GM21526 (cell line): ENCODE results near the gene CD44.

Experiments
- ATAC-seq: cut with Tn5 transposase; IDR thresholded peaks from one replicate; pipeline ENCODE4 v1.9.1; 2021; ENCODE audit warnings: moderate library complexity; ENCODE audit not compliant: unreplicated experiment, low FRiP score

Gene CD44

DNA sequence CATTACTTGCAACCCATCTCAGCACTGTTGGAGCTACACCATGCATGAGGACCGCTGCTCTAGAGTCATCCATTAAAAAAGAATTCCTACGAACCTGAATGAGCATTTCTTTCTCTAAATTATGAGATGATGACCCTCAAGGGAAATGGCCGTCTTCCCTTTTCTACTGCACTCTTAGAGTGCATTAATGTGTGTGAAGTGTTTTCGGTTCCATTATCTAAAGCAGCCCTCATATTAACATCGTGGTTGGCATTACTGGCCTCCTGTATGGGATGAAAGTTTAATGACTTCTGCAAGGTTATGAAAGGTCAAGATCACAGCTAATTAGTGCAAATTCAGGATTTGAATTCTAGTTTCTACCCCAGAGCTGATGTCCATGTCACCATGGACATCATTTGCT lies 16.7 kb downstream of the CD44 start:
- ATAC-seq: no peak

DNA sequence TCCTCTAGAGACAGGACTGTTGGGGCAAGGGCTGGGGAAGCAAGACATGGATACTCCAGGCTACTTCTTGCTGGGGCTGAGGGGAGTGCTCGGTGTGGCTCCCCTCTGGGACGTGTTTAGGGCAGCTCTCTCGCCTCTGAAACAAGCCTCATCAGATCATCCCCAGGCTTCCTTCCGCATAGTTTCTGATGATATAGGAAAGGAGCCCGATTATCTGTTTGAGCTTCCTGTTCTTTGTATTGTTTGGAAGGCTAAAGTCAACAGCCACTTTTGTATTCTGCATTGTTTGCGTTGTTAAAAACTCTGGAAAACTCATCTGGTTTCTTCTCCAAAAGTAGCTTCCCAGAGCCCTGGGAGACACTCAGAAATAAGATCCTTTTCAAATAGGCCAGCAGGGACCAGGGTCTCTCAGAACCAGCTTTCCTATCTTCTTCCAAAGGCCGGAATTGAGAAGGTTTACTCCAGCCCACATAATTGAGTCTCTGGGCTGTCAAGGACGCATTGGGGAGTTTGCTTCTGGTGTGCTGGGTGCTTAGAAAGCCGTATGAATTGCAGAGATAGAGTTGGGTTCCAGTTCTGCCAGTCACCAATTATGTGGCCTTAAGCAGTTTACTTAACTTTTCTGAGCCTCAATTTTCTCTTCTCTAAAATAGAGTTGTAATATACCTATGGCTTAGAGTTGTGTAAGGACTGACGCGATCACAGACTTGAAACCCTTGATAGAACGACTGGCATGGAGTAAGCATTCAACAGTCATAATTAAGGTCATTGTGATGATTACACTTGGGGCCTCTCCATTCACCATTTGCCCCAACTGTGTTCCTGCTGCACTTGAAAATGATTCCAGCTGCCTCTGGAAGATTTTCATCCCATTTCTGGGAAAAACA lies 19.1 kb downstream of the CD44 start:
- ATAC-seq: no peak

DNA sequence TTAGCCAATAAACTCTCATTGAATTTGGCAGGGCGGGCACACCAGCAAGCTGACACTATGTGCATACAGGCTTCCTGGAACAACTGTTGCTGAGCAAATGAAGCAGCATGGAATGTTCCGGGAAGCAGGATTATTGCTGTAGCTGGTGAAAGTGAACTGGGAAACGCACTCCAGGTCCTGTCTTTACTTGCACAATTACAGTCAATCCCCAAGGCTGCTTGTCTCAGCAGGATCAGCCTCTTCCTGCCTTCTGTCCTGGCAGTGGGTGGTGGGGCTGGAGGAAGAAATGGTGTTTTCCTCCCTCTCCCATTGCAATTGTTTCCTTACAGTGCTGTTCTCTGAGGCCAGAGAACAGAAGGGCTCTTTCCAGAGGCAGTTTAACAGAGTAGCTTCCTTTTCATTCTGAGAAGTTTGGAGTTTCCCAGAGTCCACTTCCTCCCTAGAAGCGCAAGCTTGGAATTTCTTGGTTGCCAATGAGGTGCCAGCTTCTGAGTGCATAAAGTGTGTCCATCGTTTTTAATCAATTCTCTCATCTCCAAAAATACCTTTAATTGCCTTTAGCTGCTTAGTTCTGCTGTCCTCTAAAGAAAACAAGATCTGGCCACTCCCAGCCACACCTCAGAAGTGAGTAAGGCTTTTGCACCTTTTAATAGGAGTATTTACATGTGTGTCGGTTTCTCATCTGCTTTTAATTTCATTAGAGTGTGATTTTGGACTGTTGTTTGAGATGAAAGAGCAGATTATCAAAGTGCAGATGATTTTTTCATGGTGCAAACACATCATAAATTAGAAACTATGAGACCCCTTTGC lies 19.9 kb downstream of the CD44 start:
- ATAC-seq: no peak

DNA sequence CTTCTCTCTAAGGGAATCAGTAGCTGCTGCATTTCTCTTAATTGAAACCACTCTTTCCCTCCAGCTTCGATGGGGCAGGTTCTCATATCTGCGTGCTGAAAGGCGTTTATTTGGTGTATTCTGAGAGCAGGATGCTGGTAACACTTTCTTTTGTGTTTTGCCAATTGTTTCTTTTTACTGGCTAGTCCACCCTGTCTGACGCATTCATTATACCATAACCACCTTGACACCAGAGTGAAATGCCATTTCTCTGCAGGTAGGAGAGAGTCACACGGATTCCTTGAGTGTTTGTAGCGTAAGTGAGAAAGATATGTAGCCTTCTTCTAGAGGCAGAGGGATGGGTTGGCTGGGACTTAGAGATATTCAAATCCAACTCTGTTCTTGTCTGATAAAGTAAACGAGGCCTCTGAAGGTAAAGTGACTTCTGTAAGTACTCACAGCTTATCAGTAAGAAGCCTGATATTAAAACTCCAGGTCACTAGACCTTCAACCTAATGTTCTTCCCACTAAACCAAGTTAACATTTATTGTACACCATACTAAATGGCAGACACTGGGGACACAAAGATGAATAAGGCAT lies 21.4 kb downstream of the CD44 start:
- no peak for ATAC-seq

DNA sequence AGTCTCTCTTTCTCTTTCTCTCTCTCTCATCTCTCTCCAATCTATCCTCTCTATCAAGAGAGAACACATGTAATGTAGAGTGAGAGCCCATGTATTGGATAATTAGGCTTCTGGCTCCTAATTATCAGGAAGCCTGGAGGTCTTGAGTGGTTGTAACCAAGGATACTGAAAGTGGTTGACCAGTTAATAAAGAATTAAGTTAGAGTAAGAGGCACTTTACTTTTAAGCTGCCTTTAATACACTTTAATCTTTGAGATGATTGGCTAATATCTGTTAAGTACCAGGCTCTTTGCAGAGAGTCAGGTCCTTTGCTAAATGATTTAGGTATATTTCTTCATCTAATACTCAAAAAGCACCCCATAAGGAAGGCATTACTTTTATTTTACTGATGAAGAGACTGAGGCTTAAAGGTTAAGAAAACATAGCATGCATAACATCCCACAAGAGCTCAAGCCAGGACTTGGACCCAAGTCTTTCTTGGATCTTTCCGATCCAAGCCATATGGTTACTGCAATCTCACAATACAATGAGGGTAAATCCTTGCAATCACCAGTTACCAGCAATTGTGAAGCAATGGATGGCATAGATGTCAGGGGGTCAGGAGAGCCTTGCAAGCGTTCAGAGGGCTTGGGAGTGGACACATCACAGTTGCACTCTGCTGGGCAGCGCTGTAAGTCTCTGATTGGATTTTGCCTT lies 22.1 kb downstream of the CD44 start:
- ATAC-seq: no peak

DNA sequence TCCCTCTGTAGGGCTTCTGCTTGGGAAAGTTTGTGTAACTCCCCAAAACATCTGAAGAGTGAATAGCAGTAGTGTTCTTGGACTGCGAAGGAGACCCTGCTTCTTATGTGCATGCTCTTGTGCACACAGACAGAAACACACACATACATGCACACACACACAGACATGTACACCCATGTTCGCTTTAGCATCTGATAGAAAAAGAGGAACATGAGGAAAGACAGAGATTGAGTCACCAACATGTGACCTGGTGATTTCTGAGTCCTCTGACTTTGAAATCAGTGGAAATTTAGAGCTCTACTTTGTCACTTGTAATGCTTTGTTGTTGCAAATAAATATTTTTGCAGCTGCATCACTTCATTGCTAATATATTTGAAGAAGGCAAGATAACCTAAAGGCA lies 23.8 kb downstream of the CD44 start:
- ATAC-seq: no peak

DNA sequence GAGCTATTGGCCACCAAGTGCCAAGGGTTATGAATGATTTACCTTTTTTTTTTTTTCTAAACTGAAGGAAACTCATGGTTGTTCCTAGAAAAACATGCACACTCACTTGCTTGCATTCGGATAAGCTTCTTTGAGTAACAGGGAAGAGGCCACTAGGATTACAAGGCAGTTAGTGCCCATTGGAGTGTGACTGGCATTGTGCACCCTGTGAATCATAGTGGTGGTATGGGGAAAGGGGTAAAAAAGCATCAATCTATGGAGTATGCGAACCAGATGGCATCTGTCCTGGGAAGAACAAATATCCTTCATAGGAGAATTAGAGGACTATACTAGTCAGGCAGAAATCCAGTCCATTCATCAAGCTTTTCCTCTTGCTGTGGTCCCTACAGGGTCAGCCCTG lies 24.2 kb downstream of the CD44 start:
- no peak for ATAC-seq

DNA sequence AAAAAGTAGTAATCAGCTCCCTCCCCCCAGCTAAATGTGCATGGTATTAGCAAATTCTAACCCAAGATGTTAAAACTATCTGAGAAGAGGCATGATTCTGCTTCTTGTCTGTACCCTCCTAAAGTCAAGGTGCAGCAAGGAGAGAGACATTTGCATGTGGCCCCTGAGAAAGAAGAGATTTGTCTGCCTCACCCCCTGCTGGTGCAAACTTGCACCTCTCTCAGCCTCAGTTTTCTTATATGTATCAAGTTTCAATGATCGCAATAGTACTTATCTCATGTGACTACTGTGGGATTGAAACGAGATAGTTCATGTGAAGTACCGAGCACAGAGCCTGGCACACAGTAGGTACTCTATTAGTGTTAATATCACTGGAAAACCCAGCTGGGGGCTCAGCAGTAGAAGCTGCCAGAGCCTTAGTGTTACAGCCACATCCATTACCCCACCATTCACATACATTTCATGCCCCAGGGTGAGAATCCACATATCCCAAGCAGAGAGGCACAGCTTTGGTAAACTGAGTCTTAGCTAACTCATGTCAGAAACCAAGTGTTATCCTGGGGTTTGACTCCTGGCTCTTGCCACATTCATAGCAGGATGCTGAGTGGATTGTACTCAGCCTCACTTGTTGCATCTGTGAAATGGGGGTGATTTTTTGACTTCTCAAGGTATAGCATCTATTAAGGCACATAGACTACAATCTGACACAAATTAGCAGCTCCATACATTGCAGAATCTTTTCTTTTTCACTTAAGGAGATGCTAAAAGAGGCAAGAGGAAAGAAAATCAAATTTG lies 24.9 kb downstream of the CD44 start:
- ATAC-seq: peak; percentile 34

DNA sequence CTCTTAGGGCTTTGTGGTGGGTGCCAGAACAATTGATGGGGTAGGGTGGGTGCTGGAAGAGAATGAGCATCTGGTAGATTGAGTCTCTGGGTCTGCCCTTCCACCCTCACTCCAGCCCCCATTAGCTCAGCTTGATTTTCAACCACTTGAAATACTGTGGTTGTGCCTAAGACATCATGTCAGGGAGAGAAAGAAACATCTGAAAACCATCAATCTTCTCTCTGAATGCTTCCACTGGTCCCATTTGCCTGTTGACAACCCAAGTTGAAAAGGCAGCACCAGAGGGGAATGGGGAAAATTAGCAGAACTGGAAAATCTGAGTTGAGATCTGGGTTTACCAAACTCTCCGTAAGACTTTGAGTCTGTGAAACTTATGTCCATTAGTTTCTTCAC lies 26.1 kb downstream of the CD44 start:
- no peak for ATAC-seq

DNA sequence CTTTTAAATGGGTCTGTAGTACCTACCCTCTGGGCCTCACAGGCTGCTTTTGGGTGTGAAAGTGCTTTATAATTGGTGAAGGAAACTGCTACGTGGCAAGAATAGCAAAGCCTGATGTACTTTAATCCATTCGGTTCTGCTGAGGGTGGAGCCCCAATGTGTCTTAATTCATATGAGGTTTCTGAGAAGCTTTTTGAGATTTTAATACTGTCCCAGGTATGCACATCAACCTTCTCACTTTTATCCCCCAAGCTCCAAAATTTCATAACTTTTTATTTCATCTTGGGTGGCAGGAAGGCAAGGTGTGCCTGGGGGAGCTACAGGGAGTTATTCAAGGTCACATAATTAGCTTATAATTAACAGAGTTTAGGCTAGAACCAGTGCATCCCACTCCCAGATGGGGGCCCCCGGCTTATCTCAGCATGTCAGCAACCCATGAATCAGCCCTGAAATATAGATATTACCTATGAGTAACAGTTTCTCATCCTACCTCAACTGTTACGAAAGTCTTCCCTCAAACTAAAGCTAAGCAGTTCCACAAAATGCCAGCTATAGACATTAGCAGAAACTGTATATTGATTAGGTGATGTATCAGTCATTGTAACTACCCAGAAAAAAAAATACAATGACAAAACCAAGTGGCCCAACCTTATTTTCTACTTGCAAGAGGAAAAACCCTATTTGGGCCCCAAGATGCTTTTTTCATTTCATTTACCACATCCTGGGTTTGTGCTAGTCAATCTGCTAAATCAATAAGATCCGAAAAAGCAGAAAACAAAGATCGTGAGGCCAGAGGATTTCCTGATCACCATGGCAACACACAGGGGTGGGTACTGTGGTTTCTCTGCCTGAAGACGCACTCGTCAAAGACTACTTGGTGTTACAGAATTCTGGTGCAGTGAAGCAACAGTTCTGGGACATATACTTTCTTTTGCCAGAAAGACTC lies 26.7 kb downstream of the CD44 start:
- ATAC-seq: peak; percentile 82

DNA sequence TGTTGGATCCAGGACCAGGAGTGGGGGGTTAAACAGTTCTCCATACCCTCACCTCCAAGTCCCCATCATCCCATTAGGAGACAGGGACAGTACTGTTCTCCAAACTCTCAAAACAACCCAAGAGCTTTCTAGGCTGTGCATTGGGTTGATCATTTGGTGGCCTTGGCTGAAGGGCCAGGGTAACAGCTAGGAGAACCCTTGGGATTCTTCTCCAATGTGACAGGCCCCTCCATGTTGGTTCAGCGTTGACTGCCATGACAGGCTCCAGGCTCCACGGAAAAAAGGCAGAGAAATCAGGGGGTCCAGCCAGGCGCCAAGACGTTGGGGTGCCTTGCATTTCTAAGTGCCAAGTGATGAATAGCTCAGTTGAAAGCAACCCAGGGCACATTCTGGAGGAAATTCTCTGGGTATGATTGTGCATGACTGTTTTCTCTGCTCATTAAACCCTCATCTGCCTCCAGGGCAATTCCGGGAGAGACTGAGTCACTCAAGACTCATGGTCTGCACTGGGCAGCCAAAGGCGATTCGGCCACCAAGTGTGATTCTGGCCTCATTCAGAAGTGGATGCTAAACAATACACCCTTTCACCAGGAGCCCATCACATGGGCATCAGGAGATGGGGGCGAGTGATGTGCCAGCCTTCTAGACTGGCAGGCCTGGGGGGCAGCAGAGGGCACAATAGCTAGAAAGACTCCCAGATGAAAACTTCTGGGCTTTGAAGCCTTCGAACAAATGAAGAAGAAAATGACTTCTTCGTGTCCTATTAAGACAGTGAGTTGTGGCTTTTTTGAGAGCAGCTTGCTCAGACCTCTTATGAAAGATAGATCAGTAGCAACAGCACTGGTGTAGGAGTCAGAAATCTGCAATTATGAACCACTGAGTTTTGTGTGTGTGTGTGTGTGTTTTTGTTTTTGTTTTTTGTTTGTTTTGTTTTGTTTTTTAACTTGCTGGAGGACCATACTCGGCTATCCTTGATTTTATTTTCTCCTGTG lies 27.7 kb downstream of the CD44 start:
- no peak for ATAC-seq

DNA sequence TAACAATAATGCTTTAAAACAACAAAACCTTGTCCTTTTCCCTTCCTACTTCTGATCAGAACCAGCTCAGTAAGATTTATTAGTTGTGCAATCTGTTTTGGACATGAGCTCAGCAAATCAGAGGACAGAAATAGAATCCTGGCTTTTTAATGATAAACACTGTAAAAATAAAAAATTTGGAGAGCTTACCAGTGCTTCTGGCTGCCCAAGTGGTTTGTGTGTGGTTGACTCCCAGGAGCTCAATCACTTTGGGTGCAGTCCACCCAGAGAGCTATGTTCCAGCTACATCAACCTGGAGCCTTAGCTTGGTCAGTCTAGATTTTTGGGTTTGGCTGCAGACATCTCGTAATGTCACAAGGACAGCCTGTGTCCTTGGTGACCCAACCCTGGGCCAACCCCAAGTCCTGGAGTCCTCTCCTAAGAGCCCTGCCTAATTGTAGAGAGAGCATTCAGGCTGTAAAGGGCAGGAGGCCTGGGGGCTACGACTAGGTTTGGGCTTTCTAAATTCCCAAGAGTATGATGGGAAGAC lies 28.5 kb downstream of the CD44 start:
- no peak for ATAC-seq

DNA sequence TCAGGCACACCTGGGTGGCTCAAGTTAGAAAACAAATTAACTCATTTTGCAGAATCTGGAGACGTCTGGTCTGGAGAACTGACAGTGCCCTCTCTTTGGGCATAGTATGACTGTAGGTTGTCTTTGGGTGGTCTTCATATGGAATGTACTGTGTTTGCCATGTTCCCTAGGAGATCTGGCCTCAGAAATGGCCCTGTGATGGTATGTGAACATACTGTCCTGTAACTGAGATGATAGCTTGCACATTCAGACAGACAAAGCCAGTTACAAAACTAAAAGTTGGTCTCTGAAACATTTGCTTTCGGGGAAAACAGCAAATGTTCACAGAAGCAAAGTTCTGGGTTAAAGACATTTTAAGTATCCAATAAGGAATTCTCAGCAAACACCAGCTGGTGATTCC lies 29.7 kb downstream of the CD44 start:
- ATAC-seq: no peak

DNA sequence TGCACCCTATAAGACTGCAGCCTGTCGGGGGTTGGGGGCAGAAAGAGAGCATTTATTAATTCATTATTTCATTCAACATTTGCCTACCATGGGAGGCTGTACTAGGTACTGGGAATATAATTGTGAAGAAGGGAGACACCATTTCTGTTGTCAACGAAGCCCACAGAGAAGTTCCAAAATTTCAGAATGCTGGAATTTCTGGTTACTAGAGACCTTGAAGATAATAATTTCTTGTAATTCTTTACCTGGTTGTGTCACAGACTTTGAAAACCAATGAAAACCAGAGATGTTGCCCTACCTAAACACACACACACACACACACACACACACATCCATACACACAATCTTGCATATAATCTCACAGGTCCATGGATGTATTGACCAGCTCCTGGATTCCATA lies 30.1 kb downstream of the CD44 start:
- no peak for ATAC-seq

DNA sequence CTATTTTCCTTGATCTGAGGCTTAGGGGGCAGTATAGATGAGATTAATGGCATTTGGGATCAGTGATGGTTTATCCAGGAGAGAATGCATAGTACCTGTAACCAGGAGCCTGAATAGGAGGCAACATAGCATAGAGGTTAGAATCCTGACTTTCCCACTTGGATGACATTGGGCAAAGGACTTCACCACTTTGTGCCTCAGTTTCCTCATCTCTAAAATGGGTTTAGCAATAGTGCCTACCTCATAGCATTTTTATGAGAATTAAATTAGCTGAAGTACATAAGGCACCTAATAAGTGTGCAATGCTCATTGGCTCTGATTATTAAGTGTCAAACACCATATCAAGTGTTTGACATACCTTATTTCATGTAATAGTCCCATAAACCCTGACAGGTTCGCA lies 30.8 kb downstream of the CD44 start:
- ATAC-seq: no peak

DNA sequence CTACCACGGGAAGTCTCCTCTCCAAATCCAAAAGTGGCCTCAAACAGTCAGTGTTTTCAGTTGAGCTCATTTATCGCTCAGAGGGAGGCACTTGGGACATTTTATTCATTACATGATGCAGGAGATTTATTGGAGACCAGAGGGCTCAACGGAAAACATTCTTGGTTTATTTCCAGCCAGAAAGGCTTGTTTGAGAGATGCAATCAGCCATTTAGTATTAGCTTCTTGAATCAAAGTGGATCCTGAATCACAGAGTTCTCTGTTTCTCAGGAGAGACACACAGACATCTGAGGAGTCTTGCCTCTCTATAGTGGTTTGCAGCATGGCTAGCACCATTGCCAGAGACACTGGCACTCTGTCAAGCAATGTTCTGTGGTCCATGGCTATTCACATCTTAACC lies 31.5 kb downstream of the CD44 start:
- no peak for ATAC-seq

DNA sequence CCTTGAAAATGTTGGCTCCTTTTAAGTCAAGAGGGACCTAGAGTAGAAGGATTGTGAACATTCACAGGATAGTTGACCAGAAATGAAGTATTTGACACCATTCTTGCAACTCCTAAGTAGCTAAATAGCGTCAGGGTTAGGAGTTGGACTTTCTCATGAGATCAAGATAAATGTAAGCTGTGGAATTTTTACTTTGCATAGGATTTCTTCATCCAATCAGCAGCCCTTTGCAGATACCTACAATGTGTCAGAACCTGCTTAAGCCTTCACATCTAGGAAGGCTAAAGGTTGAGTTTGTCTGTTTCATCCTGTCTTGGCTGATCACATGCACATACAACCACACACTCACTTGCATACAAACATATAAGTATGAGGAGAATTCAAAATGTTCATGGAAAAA lies 32.3 kb downstream of the CD44 start:
- ATAC-seq: no peak
